H1 (cell line): ENCODE results near the gene GOLIM4. TPM values are rescaled to one million over a fixed set of nuclear protein-coding genes. Genes with fewer than 3 reads are reported as not detected.

Experiments
- CTCF ChIA-PET: fragments of 300-600 bp; sonication (Branson Sonifier 250); formaldehyde crosslinking; loops from one replicate; lab custom pipeline; 2021; ENCODE audit not compliant: partially characterized antibody; lab: Charles Lee
- POLR2A ChIA-PET: fragments of 300-600 bp; sonication (Branson Sonifier 250); formaldehyde crosslinking; loops from one replicate; lab custom pipeline; 2021; ENCODE audit warnings: inconsistent platforms; ENCODE audit not compliant: partially characterized antibody; lab: Charles Lee
- DNase-seq, 2 experiments: peaks; one replicate each; pipeline versions ENCODE4 v3.0.0 to v3.0.0-alpha.2; 2010 to 2022; ENCODE audit warnings: low spot score in 2 of 2, low read depth in 1 of 2, mixed read lengths in 1 of 2
- FAIRE-seq: peaks from 2 replicates; lab custom pipeline; 2011; peaks lifted over from hg19 to GRCh38; lab: Jason Lieb, UNC
- H2AFZ ChIP-seq: 2 replicates; pipeline ENCODE4 v1.8.1; 2012; ENCODE audit warnings: low read length, inconsistent platforms
- H2AK5ac ChIP-seq: 2 replicates; pipeline ENCODE4 v1.6.1; 2013; ENCODE audit warnings: low read depth, low read length
- H2BK120ac ChIP-seq: replicated peaks from 2 replicates; pipeline ENCODE3; 2013; ENCODE audit warnings: low read depth, low read length, inconsistent platforms
- H2BK12ac ChIP-seq: 2 replicates; pipeline ENCODE4 v1.6.1; 2013; ENCODE audit warnings: low read depth, low read length
- H2BK15ac ChIP-seq: 2 replicates; pipeline ENCODE4 v1.6.1; 2013; ENCODE audit warnings: low read length
- H2BK20ac ChIP-seq: 2 replicates; pipeline ENCODE4 v1.6.1; 2013; ENCODE audit warnings: low read length
- H2BK5ac ChIP-seq: 2 replicates; pipeline ENCODE4 v1.6.1; 2013; ENCODE audit warnings: low read depth, low read length
- H3K14ac ChIP-seq: 2 replicates; pipeline ENCODE4 v1.6.1; 2013; ENCODE audit warnings: inconsistent platforms; ENCODE audit not compliant: insufficient read length
- H3K18ac ChIP-seq: 2 replicates; pipeline ENCODE4 v1.6.1; 2013; ENCODE audit warnings: low read length; ENCODE audit errors: extremely low read depth
- H3K23ac ChIP-seq: 2 replicates; pipeline ENCODE4 v1.6.1; 2013; ENCODE audit warnings: inconsistent platforms; ENCODE audit not compliant: insufficient read length
- H3K23me2 ChIP-seq: 2 replicates; pipeline ENCODE4 v1.6.1; 2013; ENCODE audit warnings: low read depth, low read length
- H3K27ac ChIP-seq: 2 replicates; pipeline ENCODE4 v1.6.1; 2011; ENCODE audit warnings: low read depth, low read length, inconsistent platforms
- H3K27me3 ChIP-seq, 4 experiments: replicated peaks in 1 of 4; 1 replicate in 1 of 4; 2 replicates in 3 of 4; pipeline versions ENCODE4 v1.6.1 to v1.8.1; 2011 to 2013; ENCODE audit warnings: low read length in 3 of 4, mild to moderate bottlenecking in 3 of 4, inconsistent platforms in 2 of 4, mixed read lengths in 2 of 4, moderate library complexity in 1 of 4; ENCODE audit not compliant: control insufficient read depth in 3 of 4, insufficient read depth in 3 of 4; ENCODE audit errors: extremely low read depth in 1 of 4
- H3K36me3 ChIP-seq, 4 experiments: 2 replicates each; pipeline versions ENCODE4 v1.6.1 to v1.8.1; 2011 to 2013; ENCODE audit warnings: mild to moderate bottlenecking in 4 of 4, low read length in 3 of 4, moderate library complexity in 2 of 4, control low read depth in 1 of 4, inconsistent platforms in 1 of 4; ENCODE audit not compliant: insufficient read depth in 4 of 4, control insufficient read depth in 2 of 4
- H3K4ac ChIP-seq: replicated peaks from 2 replicates; pipeline ENCODE3; 2013; ENCODE audit warnings: low read length, low read depth, mixed read lengths, inconsistent platforms; ENCODE audit not compliant: insufficient read length
- H3K4me1 ChIP-seq, 4 experiments: replicated peaks in 1 of 4; 1 replicate in 1 of 4; 2 replicates in 3 of 4; pipeline versions ENCODE4 v1.6.1 to v1.8.1; 2011 to 2013; ENCODE audit warnings: low read length in 3 of 4, inconsistent platforms in 2 of 4, mixed read lengths in 1 of 4; ENCODE audit not compliant: insufficient read depth in 4 of 4, control insufficient read depth in 3 of 4
- H3K4me2 ChIP-seq, 2 experiments: 2 replicates each; pipeline versions ENCODE4 v1.6.1 to v1.8.1; 2011 to 2013; ENCODE audit warnings: low read depth in 2 of 2, low read length in 2 of 2, control low read depth in 1 of 2, inconsistent platforms in 1 of 2, mild to moderate bottlenecking in 1 of 2; ENCODE audit not compliant: insufficient read depth in 1 of 2
- H3K4me3 ChIP-seq, 4 experiments: fragments of 200-600, 300-600 bp in 1 of 4; sonication (generic), shearing (Covaris generic), sonication (Bioruptor Twin) in 1 of 4; 2 replicates each; pipeline versions ENCODE4 v1.5.1 to v1.8.1; 2011 to 2016; ENCODE audit warnings: low read length in 4 of 4, low read depth in 3 of 4, control low read depth in 2 of 4, inconsistent platforms in 2 of 4, mild to moderate bottlenecking in 2 of 4, mixed read lengths in 1 of 4, moderate library complexity in 1 of 4; ENCODE audit not compliant: insufficient read depth in 2 of 4; ENCODE audit errors: extremely low read depth in 1 of 4
- H3K56ac ChIP-seq: replicated peaks from 2 replicates; pipeline ENCODE3; 2013; ENCODE audit warnings: low read depth, mild to moderate bottlenecking, mixed read lengths, low read length, inconsistent platforms; ENCODE audit not compliant: insufficient read length
- H3K79me1 ChIP-seq: 2 replicates; pipeline ENCODE4 v1.6.1; 2013; ENCODE audit warnings: low read depth, low read length, control low read depth
- H3K79me2 ChIP-seq, 2 experiments: 2 replicates each; pipeline versions ENCODE4 v1.6.1 to v1.8.1; 2012 to 2013; ENCODE audit warnings: low read length in 2 of 2, mild to moderate bottlenecking in 2 of 2, inconsistent platforms in 1 of 2; ENCODE audit not compliant: insufficient read depth in 2 of 2, control insufficient read depth in 1 of 2
- H3K9ac ChIP-seq, 4 experiments: replicated peaks in 1 of 4; 1 replicate in 1 of 4; 2 replicates in 3 of 4; pipeline versions ENCODE4 v1.6.1 to v1.8.1; 2011 to 2013; ENCODE audit warnings: low read depth in 3 of 4, low read length in 3 of 4, control low read depth in 2 of 4, mild to moderate bottlenecking in 2 of 4, moderate library complexity in 2 of 4, inconsistent platforms in 1 of 4; ENCODE audit errors: extremely low read depth in 1 of 4
- H3K9me3 ChIP-seq, 2 experiments: 2 replicates each; pipeline versions ENCODE4 v1.6.1 to v1.8.1; 2012 to 2013; ENCODE audit warnings: mild to moderate bottlenecking in 2 of 2, moderate library complexity in 2 of 2, control low read depth in 1 of 2, inconsistent platforms in 1 of 2, low read depth in 1 of 2, low read length in 1 of 2, mixed read lengths in 1 of 2; ENCODE audit not compliant: insufficient read depth in 2 of 2
- H4K20me1 ChIP-seq, 2 experiments: replicated peaks in 1 of 2; 2 replicates each; pipeline versions ENCODE3 to v1.8.1; 2011 to 2013; ENCODE audit warnings: inconsistent platforms in 2 of 2, low read length in 2 of 2, mild to moderate bottlenecking in 1 of 2; ENCODE audit not compliant: insufficient read depth in 2 of 2, control insufficient read depth in 1 of 2
- H4K5ac ChIP-seq: 2 replicates; pipeline ENCODE4 v1.6.1; 2013; ENCODE audit warnings: low read length, low read depth, mixed read lengths, inconsistent platforms; ENCODE audit not compliant: insufficient read length
- H4K8ac ChIP-seq: 2 replicates; pipeline ENCODE4 v1.8.0; 2013; ENCODE audit warnings: mild to moderate bottlenecking, moderate library complexity, low read length, inconsistent platforms; ENCODE audit not compliant: insufficient read depth; ENCODE audit errors: extremely low read depth
- H4K91ac ChIP-seq: replicated peaks from 2 replicates; pipeline ENCODE3; 2013; ENCODE audit warnings: low read length, mixed read lengths, inconsistent platforms; ENCODE audit not compliant: insufficient read length
- ASH2L ChIP-seq: fragments of 200-600, 300-600 bp; sonication (generic); IDR thresholded peaks from one replicate; pipeline ENCODE4 v1.7.1; 2017; ENCODE audit warnings: low read length
- CBX8 ChIP-seq: fragments of 300-800, 300-1000 bp; sonication (generic); IDR thresholded peaks from 2 replicates; pipeline ENCODE4 v1.7.1; 2016; ENCODE audit warnings: low read depth, low read length, borderline replicate concordance
- CHD2 ChIP-seq: IDR thresholded peaks from 2 replicates; pipeline ENCODE4 v1.6.1; 2012; ENCODE audit warnings: low read length, improper control_type of control experiment
- CREB1 ChIP-seq: IDR thresholded peaks from 2 replicates; pipeline ENCODE4 v1.6.1; 2012; ENCODE audit warnings: inconsistent platforms
- EZH2 ChIP-seq: fragments of 200-600 bp; sonication (generic); IDR thresholded peaks from 2 replicates; pipeline ENCODE4 v1.7.1; 2012; ENCODE audit warnings: low read depth, mild to moderate bottlenecking, moderate library complexity, low read length, inconsistent platforms; ENCODE audit not compliant: severe bottlenecking
- HDAC6 ChIP-seq: IDR thresholded peaks from one replicate; pipeline ENCODE4 v1.7.1; 2012; ENCODE audit warnings: low read depth, mild to moderate bottlenecking, inconsistent platforms, low read length, moderate library complexity
- JUN ChIP-seq: IDR thresholded peaks from 2 replicates; pipeline ENCODE4 v1.6.1; 2011; ENCODE audit warnings: low read depth, mild to moderate bottlenecking, improper control_type of control experiment, low read length
- JUND ChIP-seq: IDR thresholded peaks from 2 replicates; pipeline ENCODE4 v1.6.1; 2011; ENCODE audit warnings: mild to moderate bottlenecking, improper control_type of control experiment, low read length
- KDM5A ChIP-seq: fragments of 200-600 bp; IDR thresholded peaks from 2 replicates; pipeline ENCODE4 v1.7.1; 2012; ENCODE audit warnings: mild to moderate bottlenecking, low read length, inconsistent platforms, mixed read lengths
- MAFK ChIP-seq: IDR thresholded peaks from 2 replicates; pipeline ENCODE4 v1.6.1; 2012; ENCODE audit warnings: low read depth, mild to moderate bottlenecking, improper control_type of control experiment, low read length
- NANOG ChIP-seq: IDR thresholded peaks from 2 replicates; pipeline ENCODE4 v1.6.1; 2011; ENCODE audit warnings: low read length, low read depth, mild to moderate bottlenecking, inconsistent platforms; ENCODE audit not compliant: insufficient read depth, poor library complexity, severe bottlenecking
- NRF1 ChIP-seq: IDR thresholded peaks from 2 replicates; pipeline ENCODE4 v1.6.1; 2011; ENCODE audit warnings: mild to moderate bottlenecking, low read depth, low read length, improper control_type of control experiment
- RNF2 ChIP-seq: fragments of 200-900, 300-1000 bp; sonication (generic); IDR thresholded peaks from 2 replicates; pipeline ENCODE4 v1.7.1; 2016; ENCODE audit warnings: borderline replicate concordance, low read depth, mild to moderate bottlenecking, antibody characterized with exemption, low read length; ENCODE audit not compliant: poor library complexity, severe bottlenecking; ENCODE audit errors: missing control alignments
- SIN3A ChIP-seq, 2 experiments: IDR thresholded peaks in 1 of 2; conservative IDR thresholded peaks in 1 of 2; 2 replicates each; pipeline ENCODE4 v1.6.1; 2011 to 2012; ENCODE audit warnings: low read length in 2 of 2, improper control_type of control experiment in 1 of 2, low read depth in 1 of 2, mild to moderate bottlenecking in 1 of 2
- TAF1 ChIP-seq: IDR thresholded peaks from 2 replicates; pipeline ENCODE4 v1.6.1; 2011; ENCODE audit warnings: mild to moderate bottlenecking, low read depth, low read length
- TEAD4 ChIP-seq: IDR thresholded peaks from 2 replicates; pipeline ENCODE4 v1.6.1; 2012; ENCODE audit warnings: low read depth, low read length, inconsistent platforms, mixed read lengths
- WGBS, 2 experiments: shearing (Covaris generic) in 1 of 2; methylation state at CpG; one replicate each; pipeline versions ENCODE4 v1.1.6 to v1.1.7; 2013 to 2015; ENCODE audit warnings: low lambda C conversion rate in 2 of 2, mixed read lengths in 2 of 2, inconsistent platforms in 1 of 2, low coverage in 1 of 2, missing lambda C conversion rate in 1 of 2; ENCODE audit not compliant: insufficient replicate concordance in 2 of 2, insufficient coverage in 1 of 2, insufficient read length in 1 of 2; ENCODE audit errors: extremely low coverage in 1 of 2, missing lambda C conversion rate in 1 of 2; 5-methylcytosine and 5-hydroxymethylcytosine counted together
- polyA plus RNA-seq, 7 experiments: library from polyadenylated mRNA; depleted of rRNA in 3 of 7; stranded (reverse) in 5 of 7; unstranded in 2 of 7; fragments of >200 nt in 5 of 7; fragments of 200-250 nt in 2 of 7; gene quantifications; 1 replicate in 5 of 7; 2 replicates in 1 of 7; 4 replicates in 1 of 7; pipeline versions ENCODE4 v1.2.1 to v1.2.3, GENCODE V29; 2011 to 2013; ENCODE audit warnings: missing spikeins in 2 of 7, mixed read lengths in 2 of 7
- total RNA-seq: library from RNA; stranded (reverse); fragmentation: NEBNext Ultra II Directional; extraction: Animal tissue kit (Norgen Biotek cat#: 25700); gene quantifications from 2 replicates; pipeline ENCODE4 v1.2.1, GENCODE V29; 2021

Gene GOLIM4
- total and polyA plus RNA-seq, 2 of the 8 experiments (the other 6 are each of a cell fraction or from before 2014, with no cell fraction given) = 5.6 to 29.7 TPM

- Histone ChIP-seq H3K23me2 (no peaks in the 10 kb centered on the region; the same call in 1 of the 2 replicates), H3K79me2 (no peaks in the 10 kb centered on the region), H3K9ac (no peak overlapping the region), H4K5ac (no peak overlapping the region), H2BK12ac (no peak overlapping the region), H2BK5ac (no peak overlapping the region), H2BK15ac (no peak overlapping the region), H3K4me1 (no peaks in the 10 kb centered on the region), H3K27me3 (no peaks in the 10 kb centered on the region), H4K91ac (no peak overlapping the region), H2BK20ac (no peak overlapping the region), H2BK120ac (no peak overlapping the region), H2AK5ac (no peak overlapping the region), H3K9me3 (no peaks in the 10 kb centered on the region), H2AFZ (no peak overlapping the region), H3K18ac (no peak overlapping the region), H4K8ac (no peak overlapping the region), H3K4me2 (no peak overlapping the region), H3K4me3 (no peak overlapping the region), H4K20me1 (no peaks in the 10 kb centered on the region), H3K79me1 (no peaks in the 10 kb centered on the region), H3K36me3 (no peaks in the 10 kb centered on the region), H3K23ac (no peak overlapping the region), H3K56ac (no peak overlapping the region), H3K4ac (no peak overlapping the region), H3K14ac (no peak overlapping the region), H3K27ac (no peak overlapping the region)
- no peak for FAIRE-seq
- DNase-seq = no peak
- POLR2A ChIA-PET = no interaction called here
- 90% methylated on average over 5 of the region's 5 CpGs; no CpG with 5 or more reads in 1 of the 2 experiments for WGBS, 2 experiments
- CTCF ChIA-PET = no interaction called here
- no peak for TF ChIP-seq MAFK
- TF ChIP-seq TEAD4 = no peak
- no peak for TF ChIP-seq JUN
- no peak for TF ChIP-seq EZH2
- no peak for TF ChIP-seq NANOG
- TF ChIP-seq NRF1 = no peak
- TF ChIP-seq JUND = no peak
- TF ChIP-seq RNF2 = no peak
- no peak for TF ChIP-seq KDM5A
- TF ChIP-seq ASH2L = no peak
- TF ChIP-seq TAF1 = no peak
- TF ChIP-seq HDAC6 = no peak
- TF ChIP-seq CHD2 = no peak
- no peak for TF ChIP-seq CBX8
- no peak for TF ChIP-seq SIN3A (conservative IDR thresholded peaks at IDR 0.05 in 1 of 2, IDR thresholded peaks at IDR 0.05 in 1 of 2; ENCODE audit: low read depth in 1 of 2, low read length in 2 of 2)
- no peak for TF ChIP-seq CREB1
Measured at GRCh38 chr3:168134931-168135330, 39.2 kb upstream of the GOLIM4 start.
